HG03108 (cell line): ENCODE results near the gene RHOBTB3.

Source experiments
- ATAC-seq: cut with Tn5 transposase; IDR thresholded peaks from one replicate; pipeline ENCODE4 v1.9.1; 2021; ENCODE audit warnings: moderate library complexity; ENCODE audit not compliant: unreplicated experiment

RHOBTB3 gene

DNA sequence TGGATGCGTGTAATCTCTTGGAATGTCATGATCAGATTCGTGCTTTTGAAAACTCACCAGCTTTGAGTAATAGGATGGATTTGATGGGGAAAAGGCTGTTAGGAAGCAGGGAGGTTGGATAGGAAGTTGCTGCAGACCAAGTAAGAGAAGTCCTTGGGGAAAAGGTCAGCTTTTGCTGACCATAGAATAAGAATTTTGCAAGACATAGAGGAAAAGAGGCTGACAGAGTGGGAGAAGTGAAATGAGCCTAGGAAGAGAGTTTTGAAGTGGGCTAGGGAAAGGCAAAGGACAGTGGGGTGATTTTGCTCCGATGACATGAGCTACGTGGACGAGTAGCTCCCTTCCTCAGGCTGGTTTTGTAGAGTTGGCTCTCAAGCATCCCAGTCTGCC, 31.5 kb downstream of the RHOBTB3 start:
- no peak for ATAC-seq

DNA sequence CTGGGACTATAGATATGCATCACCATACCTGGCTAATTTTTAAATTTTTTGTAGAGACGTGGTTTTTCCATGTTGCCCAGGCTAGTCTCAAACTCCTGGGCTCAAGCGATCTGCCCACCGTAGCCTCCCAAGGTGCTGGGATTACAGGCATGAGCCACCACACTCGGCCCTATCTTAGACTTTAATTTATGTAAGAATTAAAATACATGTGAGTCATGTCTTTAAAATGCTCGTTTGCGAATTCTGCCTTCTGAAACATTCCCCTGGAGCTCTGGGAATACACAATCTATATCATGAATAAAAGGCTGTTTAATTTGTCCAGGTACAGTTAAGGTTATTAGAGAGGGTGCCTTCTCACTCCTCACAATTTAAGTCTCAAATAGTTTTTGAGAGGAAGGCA, 32.8 kb downstream of the RHOBTB3 start:
- no peak for ATAC-seq

DNA sequence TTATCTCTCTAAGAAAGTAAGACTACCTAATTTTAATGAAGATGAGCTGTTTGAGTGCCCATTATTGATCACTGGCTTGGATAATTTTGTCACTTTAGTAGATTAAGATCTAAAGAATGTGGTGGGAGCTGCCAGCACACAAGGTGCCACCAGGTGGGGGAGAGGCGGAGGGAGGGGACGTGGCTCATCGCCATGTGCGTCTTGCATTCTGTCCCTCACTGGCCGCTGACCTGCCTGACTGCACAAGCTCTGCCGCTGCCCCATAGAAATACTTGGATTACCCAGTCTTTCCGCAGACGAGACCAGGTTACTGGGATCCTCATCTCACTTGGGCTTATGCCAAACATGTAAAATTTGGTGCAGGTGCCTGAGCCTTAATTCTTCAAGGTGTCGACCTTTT, 37.6 kb downstream of the RHOBTB3 start:
- no peak for ATAC-seq

DNA sequence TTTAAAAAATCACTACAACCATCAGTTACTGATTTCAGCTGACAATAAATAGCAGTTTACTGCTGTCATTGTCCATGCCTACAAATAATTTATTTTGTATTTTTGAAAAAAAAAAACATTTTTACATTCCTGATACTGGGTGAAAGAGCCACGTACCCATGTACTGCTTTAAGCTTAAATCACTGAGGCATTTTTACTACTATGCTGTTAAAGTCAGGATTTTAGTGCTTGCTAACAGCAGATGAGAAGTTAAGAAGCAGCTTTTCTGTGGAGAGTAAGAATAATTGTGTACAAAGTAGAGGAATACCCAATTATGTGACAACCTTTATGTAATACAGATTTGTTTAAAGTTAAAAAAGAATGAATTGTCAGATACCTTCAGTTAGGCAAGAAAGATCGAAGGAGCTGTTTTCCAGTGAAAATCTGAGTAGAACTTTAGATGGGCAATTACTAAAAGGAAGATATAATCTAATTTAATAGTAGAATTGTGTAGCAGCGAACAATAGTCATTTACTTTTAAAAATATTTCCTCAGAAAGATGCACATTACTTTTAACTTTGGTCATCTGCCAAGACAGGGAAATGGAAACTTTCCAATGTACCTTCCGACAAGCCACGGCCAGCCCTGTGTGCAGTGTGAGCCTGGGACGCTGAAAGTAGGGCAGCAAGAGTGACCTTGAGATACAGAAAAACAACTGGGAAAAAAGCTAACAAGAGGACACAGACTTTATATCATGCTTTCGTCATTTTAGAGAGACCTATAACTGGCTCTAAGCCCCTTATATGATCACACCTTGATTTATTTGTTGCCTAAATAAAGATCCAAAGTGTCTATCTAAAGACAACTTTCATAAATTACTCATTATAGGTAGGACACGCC, 39.9 kb downstream of the RHOBTB3 start:
- ATAC-seq = no peak

DNA sequence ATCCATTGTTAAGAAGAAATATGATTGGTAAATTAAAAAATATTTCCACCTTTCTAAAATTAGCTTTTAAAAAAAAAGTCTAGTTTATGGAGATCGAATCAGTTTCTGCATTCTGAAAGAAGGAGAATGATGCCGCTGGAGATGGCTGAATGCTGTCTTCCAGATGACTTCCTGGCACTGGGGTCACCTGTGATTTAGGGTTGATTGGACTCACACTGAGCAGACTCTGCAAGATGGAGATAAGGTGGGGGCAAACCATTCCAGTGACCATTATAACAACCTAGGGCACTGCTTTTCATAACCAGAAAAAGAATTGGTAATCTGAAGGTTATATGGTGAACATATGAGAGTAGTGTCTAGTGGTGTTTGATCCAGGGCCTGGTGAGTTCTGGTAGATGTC, 40.8 kb downstream of the RHOBTB3 start:
- no peak for ATAC-seq

DNA sequence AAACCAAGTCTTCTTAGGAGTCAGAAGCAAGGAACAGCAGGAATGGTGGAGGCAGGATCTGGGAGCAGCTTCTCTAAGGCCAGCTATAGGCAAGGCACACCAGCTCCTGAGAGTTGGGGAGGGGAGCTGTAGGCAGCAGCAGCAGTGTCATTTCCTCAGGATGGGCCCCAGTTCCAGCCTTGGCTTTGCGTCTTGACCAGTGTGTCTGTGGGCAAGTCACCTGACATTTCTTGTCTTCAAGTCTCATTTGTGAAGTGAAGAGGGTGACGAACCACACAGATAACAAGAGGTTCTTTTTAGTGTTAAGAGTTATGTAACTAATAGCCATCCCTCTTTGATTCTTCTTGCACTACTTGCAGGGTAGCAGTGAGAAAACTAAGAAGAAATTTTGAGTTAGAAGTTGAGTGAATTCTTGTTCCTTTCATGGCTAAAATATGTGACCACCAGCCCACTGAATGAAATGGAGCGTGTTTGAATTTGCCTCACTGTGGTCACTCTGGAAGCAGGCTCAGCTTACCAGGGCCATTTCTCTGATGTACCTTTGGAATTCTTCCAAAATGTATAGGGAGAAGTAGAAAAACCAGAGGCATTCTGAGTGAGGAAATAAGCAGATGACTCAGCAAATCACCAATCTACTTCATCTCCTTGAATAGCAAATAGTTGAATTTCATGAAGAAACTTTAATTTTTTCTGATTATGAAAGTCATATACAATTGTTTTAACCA, 42.4 kb downstream of the RHOBTB3 start:
- no peak for ATAC-seq

DNA sequence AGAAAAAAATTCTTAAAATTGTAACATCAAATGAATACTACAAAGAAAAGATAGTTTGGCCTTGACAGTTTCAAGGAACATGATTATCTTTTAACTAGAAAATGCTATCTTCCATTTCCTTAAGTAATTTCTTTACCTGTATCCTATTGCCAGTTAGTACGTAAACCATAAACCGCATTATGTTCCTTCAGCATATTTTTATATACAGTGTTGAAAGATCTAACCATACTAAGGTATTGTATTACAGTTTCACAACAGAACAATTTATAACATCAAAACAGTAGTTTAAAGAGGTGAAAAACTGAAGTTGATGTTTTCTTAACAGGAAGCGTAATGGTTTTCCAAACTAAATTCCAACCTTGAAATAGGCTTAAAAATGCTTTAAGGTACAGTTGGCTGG, 46.3 kb downstream of the RHOBTB3 start:
- no peak for ATAC-seq

DNA sequence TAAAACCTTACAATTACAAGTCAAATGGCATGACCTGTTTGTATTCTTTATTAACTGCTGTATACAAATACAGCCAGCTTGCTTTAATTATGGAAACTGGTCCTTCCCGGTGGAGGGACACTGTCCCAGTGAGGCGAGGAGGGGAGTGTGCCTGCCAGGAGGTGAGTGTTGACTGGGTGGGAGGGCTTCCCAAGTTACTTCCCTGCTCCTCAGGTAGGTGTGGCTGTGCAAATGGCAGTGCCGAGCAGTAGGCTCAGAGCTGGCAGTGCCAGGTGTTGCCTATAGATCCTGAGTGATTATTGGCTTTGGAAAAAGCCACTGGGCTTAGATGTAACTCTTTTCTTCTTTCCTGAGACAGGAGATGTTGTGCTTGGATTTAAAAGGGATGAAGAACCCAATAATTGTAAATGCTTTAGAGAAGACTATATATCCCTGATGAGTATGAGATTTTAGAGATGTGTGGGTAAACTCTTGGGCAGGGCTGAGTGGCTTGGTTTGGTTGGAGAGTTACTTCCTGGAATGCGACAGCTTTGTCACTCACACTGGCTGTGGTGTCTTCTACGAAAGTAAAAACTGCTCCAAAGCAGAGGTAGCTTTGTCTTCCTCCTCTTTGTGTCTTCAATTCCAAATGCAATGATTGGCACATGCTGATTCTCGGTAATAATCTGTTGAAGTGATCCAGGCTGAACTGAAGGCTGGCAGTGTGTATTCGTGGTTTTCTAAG, 47.7 kb downstream of the RHOBTB3 start:
- no peak for ATAC-seq

DNA sequence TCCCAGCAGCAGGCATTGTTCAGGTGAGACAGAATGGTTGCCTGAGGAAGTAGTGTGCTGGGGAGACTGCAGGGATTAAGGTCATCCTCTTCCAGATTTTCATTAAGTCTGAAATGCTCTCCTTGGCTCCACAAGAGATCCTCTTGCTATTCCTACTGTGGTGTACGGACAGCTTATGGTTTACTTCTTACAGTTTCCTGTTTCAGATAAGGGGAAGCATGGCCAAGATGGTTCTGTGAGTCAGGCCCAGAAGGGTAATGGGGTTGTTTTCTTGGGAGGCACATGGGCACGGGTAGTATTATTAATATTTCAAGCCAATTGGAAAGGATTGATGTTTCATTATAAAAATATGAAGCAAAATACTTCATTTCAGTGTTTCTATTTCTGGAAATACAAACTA, 48.5 kb downstream of the RHOBTB3 start:
- no peak for ATAC-seq

DNA sequence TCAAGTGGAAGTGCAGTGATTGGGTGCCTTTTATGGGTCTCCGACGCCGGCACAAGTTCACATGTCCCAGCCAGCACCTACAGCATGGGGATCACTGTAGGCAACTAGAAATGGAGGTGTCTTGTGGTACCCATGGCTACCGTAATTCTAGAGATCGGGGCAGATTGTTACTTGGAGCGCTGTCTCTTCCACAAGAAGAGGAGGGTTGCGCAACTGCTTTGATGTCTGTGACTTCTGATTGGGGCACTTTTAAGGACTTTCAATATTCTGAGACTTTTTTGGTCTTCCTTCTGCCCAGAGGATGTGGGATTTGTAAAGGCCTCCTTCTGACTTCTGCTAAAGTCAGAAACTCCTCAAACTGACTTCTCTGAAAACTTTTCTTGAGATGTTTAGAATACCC, 49.5 kb downstream of the RHOBTB3 start:
- ATAC-seq = no peak

DNA sequence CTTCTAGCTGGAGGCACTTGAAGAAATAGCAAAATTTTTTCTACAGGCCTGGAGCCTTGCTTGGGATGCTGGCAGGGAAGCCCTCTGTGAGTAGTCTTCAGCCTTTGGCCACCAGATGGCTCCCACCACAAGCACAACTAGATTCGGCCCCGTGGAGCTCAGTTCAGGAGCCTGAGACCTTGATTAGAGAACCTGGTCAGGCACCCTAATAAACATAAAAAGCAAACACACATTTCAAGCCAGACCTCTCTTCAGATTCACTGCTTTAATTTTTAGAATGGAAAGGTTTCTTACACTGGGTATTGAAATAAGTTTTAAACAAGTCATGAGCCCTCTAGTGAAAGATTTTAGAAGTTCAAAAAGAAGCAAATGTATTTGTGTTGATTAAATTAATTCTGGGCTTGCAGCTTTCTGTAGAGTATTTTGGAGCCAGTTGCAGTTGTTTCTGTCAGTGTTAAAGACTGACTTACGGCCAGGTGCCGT, 50.0 kb downstream of the RHOBTB3 start:
- peak; percentile 89 for ATAC-seq

DNA sequence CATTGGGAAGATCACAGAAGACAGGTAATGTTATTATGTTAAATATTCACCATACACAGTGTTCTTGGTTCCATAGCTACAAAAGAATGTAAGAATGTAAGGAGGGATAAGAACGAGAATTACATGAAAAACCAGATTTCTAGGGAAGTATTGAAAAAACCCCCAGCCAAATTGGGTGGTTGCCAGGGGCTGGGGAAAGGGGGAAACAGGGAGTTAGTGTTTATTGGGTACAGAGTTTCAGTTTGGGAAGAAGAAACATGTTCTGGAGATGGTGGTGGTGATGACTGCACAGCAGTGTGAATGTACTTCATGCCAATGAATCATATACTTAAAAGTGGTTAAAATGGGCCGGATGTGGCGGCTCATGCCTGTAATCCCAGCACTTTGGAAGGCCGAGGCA, 51.0 kb downstream of the RHOBTB3 start:
- no peak for ATAC-seq

DNA sequence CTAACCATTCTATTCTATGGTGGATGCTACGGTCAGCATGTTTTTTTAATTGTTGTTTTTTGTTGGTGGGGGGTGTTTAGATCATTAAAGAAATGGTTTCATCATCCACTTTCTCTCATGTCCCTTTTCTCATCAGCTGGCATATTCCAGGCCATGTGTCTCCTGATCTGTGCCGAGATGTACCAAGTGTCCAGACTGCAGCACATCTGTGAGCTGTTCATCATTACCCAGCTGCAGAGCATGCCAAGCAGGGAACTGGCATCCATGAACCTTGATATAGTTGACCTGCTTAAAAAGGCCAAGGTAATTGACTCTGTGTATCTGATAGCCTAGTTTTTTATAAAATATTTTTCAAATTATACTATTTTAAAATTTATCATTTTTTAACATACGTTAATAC, 52.5 kb downstream of the RHOBTB3 start:
- ATAC-seq = no peak

DNA sequence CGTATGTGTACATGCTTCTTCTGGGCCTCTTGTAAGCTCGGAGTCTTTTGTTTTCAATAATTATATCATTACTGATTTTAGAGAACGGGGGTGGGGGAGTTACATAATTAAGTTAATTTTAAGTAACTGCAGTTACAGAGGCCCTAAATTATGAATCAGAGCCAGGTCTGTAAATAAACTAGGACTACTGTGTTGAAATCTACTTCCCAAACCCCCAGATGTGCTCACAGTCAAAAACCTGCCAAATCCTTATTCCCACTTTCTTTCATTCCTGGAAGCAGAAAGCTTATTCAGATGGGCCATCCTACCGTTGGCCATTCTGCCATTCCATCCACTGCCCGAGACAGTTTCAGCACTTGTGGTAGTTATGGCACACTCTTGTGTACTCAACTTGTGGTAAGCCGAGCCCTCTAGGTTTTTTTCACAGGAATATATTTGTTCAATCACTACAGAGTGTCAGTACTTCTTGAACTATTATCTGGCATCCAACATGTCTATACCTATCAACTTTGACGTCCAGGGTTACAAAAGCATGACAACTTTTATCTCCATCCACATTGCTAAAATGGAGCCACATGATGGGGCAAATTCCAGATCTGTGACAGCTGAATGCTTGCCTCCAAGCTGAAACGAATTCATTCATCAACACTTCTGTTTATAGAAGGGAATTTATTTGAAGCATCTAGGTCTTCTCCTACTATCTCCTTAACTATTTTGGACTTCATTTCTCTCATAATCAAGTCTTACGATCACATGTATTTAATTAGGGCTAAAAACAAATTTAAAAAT, 53.6 kb downstream of the RHOBTB3 start:
- ATAC-seq = no peak

DNA sequence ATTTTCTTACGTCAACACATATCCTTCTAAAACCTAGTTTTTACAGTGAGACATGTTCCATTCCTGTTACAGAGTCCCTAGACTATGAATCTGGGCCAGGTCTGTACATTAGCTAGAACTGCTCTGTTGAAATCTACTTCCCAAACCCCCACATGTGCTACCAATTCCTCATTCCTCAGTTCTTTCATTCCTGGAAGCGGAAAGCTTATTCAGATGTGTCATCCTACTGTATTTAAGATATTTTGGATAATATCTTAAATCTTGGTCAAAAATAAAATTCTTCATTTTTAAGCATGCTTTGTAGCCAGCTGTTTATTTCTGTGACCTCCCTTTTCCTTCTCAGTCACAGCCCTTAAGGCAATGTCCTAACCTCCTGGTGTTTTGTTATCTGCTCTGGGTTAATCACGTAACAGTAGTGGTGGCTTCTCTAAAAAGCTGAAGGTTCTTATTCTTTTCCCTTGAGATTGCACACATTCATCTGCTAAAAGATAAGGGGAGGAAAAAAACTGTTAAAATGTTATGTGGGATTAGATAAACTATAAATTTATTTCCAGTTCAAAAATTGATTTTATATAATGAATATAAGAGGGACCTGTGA, 55.8 kb downstream of the RHOBTB3 start:
- ATAC-seq = no peak

DNA sequence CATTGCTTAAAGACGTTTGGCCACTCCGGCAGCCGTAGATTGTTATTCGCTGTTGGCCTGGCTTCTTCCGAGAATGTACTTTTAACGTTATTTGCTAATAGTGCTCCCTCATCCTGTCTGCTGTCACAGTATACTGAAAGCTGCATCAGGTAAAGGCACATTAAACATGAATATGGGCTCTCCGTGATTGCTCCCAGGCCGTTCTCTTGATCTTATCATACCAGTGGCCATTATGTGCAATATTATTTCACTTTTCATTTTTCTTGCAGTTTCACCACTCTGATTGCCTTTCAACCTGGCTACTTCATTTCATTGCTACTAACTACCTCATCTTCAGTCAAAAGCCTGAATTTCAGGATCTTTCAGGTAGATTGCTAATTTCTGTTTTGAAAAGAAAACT, 57.4 kb downstream of the RHOBTB3 start:
- no peak for ATAC-seq

DNA sequence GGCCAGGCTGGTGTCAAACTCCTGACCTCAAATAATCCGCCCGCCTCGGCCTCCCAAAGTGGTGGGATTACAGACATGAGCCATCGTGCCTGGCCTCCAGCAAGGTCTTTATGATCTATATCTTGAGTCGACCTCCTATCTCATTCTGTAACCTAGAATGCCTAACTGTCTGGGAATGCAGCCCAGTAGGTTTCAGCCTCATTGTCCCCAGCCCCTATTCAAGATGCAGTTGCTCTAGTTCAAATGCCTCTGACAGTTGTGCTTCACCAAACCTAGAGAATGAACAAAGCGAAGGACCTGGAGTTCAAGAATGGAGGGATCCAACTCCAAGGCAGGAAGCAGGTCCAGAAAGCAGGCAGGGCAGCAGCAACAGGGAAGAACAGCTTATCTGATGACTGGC, 60.6 kb downstream of the RHOBTB3 start:
- ATAC-seq = no peak

DNA sequence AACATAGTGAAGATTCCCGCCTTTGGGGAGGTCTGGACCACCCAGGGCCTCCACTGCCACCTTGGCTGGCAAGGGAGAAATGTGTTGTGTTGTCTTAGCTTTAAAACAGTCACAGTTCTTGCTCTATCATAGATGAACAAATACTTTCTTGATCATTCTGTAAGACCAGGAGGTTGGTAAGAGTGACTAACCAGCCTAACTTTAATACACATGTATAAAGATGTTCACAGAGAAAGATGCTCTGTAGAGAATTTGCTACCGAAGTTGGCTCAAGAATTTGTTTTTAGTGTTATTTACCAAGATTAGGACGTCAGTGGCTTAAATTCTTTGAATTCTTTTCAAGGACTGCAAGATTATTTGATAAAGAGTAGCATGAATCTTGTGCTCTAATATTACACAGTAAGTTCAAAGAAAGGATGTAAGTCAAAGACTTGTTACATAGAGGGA, 63.0 kb downstream of the RHOBTB3 start:
- no peak for ATAC-seq

DNA sequence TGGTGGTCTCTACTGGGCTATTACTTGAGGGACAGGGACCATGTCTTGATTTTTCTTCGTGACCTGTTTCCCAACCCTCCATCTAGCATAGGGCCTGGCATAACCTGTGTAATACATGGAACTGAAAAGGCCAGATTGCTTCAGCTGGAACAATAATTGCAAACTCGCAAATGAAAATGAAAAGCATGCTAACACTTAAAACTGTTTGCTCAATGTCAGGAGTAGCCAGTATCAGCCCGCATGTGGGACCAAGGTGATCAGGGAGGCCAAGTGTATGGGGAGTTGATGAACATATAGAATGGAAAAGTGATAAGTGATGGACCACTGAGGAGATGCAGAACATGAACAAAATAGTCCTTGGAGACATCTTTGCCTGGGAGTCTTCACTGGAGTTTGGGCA, 66.2 kb downstream of the RHOBTB3 start:
- ATAC-seq = no peak

DNA sequence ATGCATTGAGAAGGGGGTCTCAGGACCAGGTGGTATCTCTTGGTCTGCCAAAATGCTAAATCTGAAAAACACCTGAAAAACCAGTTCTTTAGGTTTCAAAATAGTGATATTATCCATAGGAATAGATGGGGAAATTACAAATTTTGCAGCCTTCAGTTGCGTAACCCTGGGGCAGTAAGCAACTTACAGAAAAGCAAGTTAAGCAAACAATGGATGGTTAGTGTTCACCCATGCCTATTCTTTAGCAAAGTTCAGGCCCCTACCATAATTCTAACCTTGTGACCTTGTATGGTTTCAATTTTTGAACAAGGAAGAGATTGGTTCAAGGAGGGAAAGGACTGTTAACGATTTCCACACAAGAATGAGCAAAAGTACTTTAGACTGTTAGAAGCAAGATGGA, 66.9 kb downstream of the RHOBTB3 start:
- ATAC-seq = no peak
